HG03039 (cell line): Measurements from ENCODE around the gene CWC25.
A peak's percentile ranks its signal among the peaks of the same experiment; 100 is the strongest.
"Not testable (repeated sequence)": the region's sequence is repeated elsewhere in the genome, so short reads cannot be mapped to it uniquely, and the experiment has no call there.

Experiments
- ATAC-seq: cut with Tn5 transposase; IDR thresholded peaks from one replicate; pipeline ENCODE4 v1.9.1; 2021; ENCODE audit warnings: mild to moderate bottlenecking, moderate library complexity; ENCODE audit not compliant: unreplicated experiment

The CWC25 gene

GRCh38 chr17:38790148-38790707, 34.9 kb downstream of the CWC25 start:
- not testable (repeated sequence) for ATAC-seq

GRCh38 chr17:38789185-38789584, 35.9 kb downstream of the CWC25 start:
- ATAC-seq: no peak

GRCh38 chr17:38787999-38788398, 37.1 kb downstream of the CWC25 start:
- ATAC-seq: not testable (repeated sequence)

- no peak for ATAC-seq
These were observed 38.7 kb downstream of the CWC25 start for GRCh38 chr17:38786372-38786771.

GRCh38 chr17:38783227-38783626, 41.9 kb downstream of the CWC25 start:
- no peak for ATAC-seq

- no peak for ATAC-seq
These were observed 45.0 kb downstream of the CWC25 start for GRCh38 chr17:38779965-38780752.

- ATAC-seq: no peak
These were observed 47.4 kb downstream of the CWC25 start for GRCh38 chr17:38777641-38778250.

GRCh38 chr17:38773258-38773657, 51.9 kb downstream of the CWC25 start:
- no peak for ATAC-seq

- ATAC-seq: no peak
These were observed 56.7 kb downstream of the CWC25 start for GRCh38 chr17:38768417-38768816.

GRCh38 chr17:38766341-38766740, 58.8 kb downstream of the CWC25 start:
- ATAC-seq: no peak

GRCh38 chr17:38762231-38762630, 62.9 kb downstream of the CWC25 start:
- ATAC-seq: no peak

GRCh38 chr17:38761612-38762011, 63.5 kb downstream of the CWC25 start:
- no peak for ATAC-seq

- no peak for ATAC-seq
These were observed 72.0 kb downstream of the CWC25 start for GRCh38 chr17:38753071-38753506.

GRCh38 chr17:38752308-38753070, 72.6 kb downstream of the CWC25 start, which contains the start of gene PSMB3:
PSMB3 (plus strand) TSS chr17:38752741; CDS start chr17:38752827, 86 bp downstream.
- ATAC-seq: peak; percentile 77

GRCh38 chr17:38751808-38752307, 73.3 kb downstream of the CWC25 start:
- ATAC-seq: peak; percentile 31

- no peak for ATAC-seq
These were observed 73.8 kb downstream of the CWC25 start for GRCh38 chr17:38751144-38751807.
